PC-9 (cell line): ENCODE results near the gene STH.

ENCODE experiments used
- EZH2 ChIP-seq: fragments of 200-600 bp; sonication (generic); IDR thresholded peaks from 2 replicates; pipeline ENCODE4 v1.8.0; 2017; ENCODE audit warnings: antibody characterized with exemption, low read depth
- TF ChIP-seq, protein P1 (sequence below): fragments of 200-600 bp; sonication (generic); conservative IDR thresholded peaks from 2 replicates; pipeline ENCODE4 v1.6.1; 2017; ENCODE audit warnings: mixed run types, antibody characterized with exemption, mild to moderate bottlenecking, moderate library complexity

GRCh38 chr17:45997624-45998023 is 1.4 kb upstream of the STH start:
- TF ChIP-seq, protein P1, sequence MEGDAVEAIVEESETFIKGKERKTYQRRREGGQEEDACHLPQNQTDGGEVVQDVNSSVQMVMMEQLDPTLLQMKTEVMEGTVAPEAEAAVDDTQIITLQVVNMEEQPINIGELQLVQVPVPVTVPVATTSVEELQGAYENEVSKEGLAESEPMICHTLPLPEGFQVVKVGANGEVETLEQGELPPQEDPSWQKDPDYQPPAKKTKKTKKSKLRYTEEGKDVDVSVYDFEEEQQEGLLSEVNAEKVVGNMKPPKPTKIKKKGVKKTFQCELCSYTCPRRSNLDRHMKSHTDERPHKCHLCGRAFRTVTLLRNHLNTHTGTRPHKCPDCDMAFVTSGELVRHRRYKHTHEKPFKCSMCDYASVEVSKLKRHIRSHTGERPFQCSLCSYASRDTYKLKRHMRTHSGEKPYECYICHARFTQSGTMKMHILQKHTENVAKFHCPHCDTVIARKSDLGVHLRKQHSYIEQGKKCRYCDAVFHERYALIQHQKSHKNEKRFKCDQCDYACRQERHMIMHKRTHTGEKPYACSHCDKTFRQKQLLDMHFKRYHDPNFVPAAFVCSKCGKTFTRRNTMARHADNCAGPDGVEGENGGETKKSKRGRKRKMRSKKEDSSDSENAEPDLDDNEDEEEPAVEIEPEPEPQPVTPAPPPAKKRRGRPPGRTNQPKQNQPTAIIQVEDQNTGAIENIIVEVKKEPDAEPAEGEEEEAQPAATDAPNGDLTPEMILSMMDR: no peak
- no peak for TF ChIP-seq EZH2
